WTC11 (cell line): ENCODE results near the gene COL4A5. TPM values are rescaled to one million over a fixed set of nuclear protein-coding genes. Genes with fewer than 3 reads are reported as not detected.

Experiments
- ATAC-seq: fragments of 200-7000 bp; cut with Tn5 transposase; 2 replicates; pipeline ENCODE4 v1.10.0; 2021; ENCODE audit warnings: mild to moderate bottlenecking, moderate library complexity
- CTCF ChIA-PET: fragments of 300-600 bp; sonication (Branson Sonifier 250); formaldehyde crosslinking; loops from one replicate; lab custom pipeline; 2021; ENCODE audit warnings: antibody characterized with exemption; lab: Charles Lee
- POLR2A ChIA-PET: fragments of 350-600 bp; sonication (Branson Sonifier 250); formaldehyde crosslinking; loops from one replicate; lab custom pipeline; 2021; ENCODE audit warnings: antibody characterized with exemption; lab: Charles Lee
- DNase-seq: peaks from one replicate; pipeline ENCODE4 v3.0.0; 2021; ENCODE audit warnings: low spot score
- H3K27ac Mint-ChIP-seq: 2 replicates; pipeline ENCODE4 v1.8.0; 2021; ENCODE audit warnings: mixed read lengths
- H3K27me3 Mint-ChIP-seq: 2 replicates; pipeline ENCODE4 v1.8.0; 2021; ENCODE audit warnings: low read depth, mild to moderate bottlenecking, moderate library complexity, mixed read lengths
- H3K36me3 Mint-ChIP-seq: 2 replicates; pipeline ENCODE4 v1.8.0; 2021; ENCODE audit warnings: mixed read lengths
- H3K4me1 Mint-ChIP-seq: 2 replicates; pipeline ENCODE4 v1.8.0; 2022; ENCODE audit warnings: mixed read lengths
- H3K4me3 Mint-ChIP-seq: 2 replicates; pipeline ENCODE4 v1.8.0; 2021; ENCODE audit warnings: mild to moderate bottlenecking, moderate library complexity, mixed read lengths
- H3K9me3 Mint-ChIP-seq: 2 replicates; pipeline ENCODE4 v1.8.0; 2021; ENCODE audit warnings: mixed read lengths
- ATF1 ChIP-seq: sonication (generic); formaldehyde crosslinking; IDR thresholded peaks from 2 replicates; pipeline ENCODE4 v1.8.1; 2023; ENCODE audit warnings: mild to moderate bottlenecking, moderate library complexity, missing genetic modification reagents
- ETV6 ChIP-seq: sonication (generic); formaldehyde crosslinking; IDR thresholded peaks from 2 replicates; pipeline ENCODE4 v1.8.1; 2022; ENCODE audit warnings: mild to moderate bottlenecking, missing genetic modification reagents
- HMGA2 ChIP-seq: fragments of 250-450 bp; sonication (Bioruptor Pico); IDR thresholded peaks from 2 replicates; pipeline ENCODE4 v1.4.0; 2021; ENCODE audit warnings: mild to moderate bottlenecking, moderate library complexity
- MYBL2 ChIP-seq: sonication (generic); formaldehyde crosslinking; IDR thresholded peaks from 2 replicates; pipeline ENCODE4 v1.8.1; 2023; ENCODE audit warnings: mild to moderate bottlenecking, moderate library complexity, missing genetic modification reagents
- NR2C2 ChIP-seq: sonication (generic); formaldehyde crosslinking; IDR thresholded peaks from 2 replicates; pipeline ENCODE4 v1.8.0; 2022; ENCODE audit warnings: mild to moderate bottlenecking, missing genetic modification reagents
- PRRX2 ChIP-seq: fragments of 250-450 bp; sonication (Bioruptor Pico); IDR thresholded peaks from 2 replicates; pipeline ENCODE4 v1.8.0; 2021; ENCODE audit warnings: mild to moderate bottlenecking
- TP53 ChIP-seq: sonication (generic); formaldehyde crosslinking; IDR thresholded peaks from 2 replicates; pipeline ENCODE4 v1.8.1; 2023; ENCODE audit warnings: mild to moderate bottlenecking, missing genetic modification reagents
- ZNF396 ChIP-seq: fragments of 250-450 bp; sonication (Bioruptor Pico); IDR thresholded peaks from 2 replicates; pipeline ENCODE4 v1.8.0; 2021; ENCODE audit warnings: mild to moderate bottlenecking, moderate library complexity, borderline replicate concordance
- total RNA-seq: library from RNA; stranded (reverse); gene quantifications from 3 replicates; pipeline ENCODE4 v1.2.3, GENCODE V29; 2021
- TF ChIP-seq, protein P1 (sequence below): sonication (generic); formaldehyde crosslinking; IDR thresholded peaks from 2 replicates; pipeline ENCODE4 v1.8.1; 2023; ENCODE audit warnings: mild to moderate bottlenecking, missing genetic modification reagents, borderline replicate concordance
- TF ChIP-seq, protein P2 (sequence below): sonication (generic); formaldehyde crosslinking; IDR thresholded peaks from 2 replicates; pipeline ENCODE4 v1.8.1; 2022; ENCODE audit warnings: low read depth, mild to moderate bottlenecking, moderate library complexity, missing genetic modification reagents, borderline replicate concordance
- TF ChIP-seq, protein P3 (sequence below): fragments of 250-450 bp; sonication (Bioruptor Pico); IDR thresholded peaks from 2 replicates; pipeline ENCODE4 v1.9.0; 2021; ENCODE audit warnings: mild to moderate bottlenecking, borderline replicate concordance
- TF ChIP-seq, protein P4 (sequence below): sonication (generic); formaldehyde crosslinking; conservative IDR thresholded peaks from 2 replicates; pipeline ENCODE4 v1.8.1; 2023; ENCODE audit warnings: mild to moderate bottlenecking, low read depth, missing genetic modification reagents, moderate library complexity
- TF ChIP-seq, protein P5 (sequence below): sonication (generic); formaldehyde crosslinking; IDR thresholded peaks from 2 replicates; pipeline ENCODE4 v1.8.0; 2022; ENCODE audit warnings: missing genetic modification reagents
- TF ChIP-seq, protein P6 (sequence below): fragments of 250-450 bp; sonication (Bioruptor Pico); IDR thresholded peaks from 2 replicates; pipeline ENCODE4 v1.9.0; 2021; ENCODE audit warnings: mild to moderate bottlenecking
- TF ChIP-seq, protein P7 (sequence below): fragments of 250-450 bp; sonication (Bioruptor Pico); IDR thresholded peaks from 2 replicates; pipeline ENCODE4 v1.8.0; 2021; ENCODE audit warnings: mild to moderate bottlenecking

Gene COL4A5
- total RNA-seq, 1 experiment from 2014 or later = 30.7 TPM

DNA sequence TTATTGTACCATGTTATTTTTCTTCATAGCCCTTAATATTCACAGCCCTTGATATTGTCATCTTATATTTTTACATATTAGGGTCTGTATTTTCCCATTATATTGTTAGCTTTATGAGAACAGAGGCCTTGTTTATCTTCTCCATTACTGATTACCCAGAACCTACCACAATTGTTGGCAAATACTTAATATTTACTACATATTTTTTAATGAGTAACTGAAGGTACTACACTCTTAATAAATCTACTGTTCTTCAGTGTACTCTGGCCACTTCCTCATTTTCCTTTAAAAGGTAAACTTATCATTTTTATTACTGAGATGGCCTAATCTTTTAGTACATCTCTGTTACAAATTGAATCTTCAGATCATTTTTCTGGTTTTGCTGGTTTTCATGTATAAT is 133.5 kb downstream of the COL4A5 start:
- peaks cover 2% of the 10 kb centered on the region for H3K9me3 Mint-ChIP-seq
- no peak overlapping the region for H3K27ac Mint-ChIP-seq
- TF ChIP-seq ETV6 (CRISPR knock-in tag) (no peak), TP53 (no peak), PRRX2 (CRISPR knock-in tag) (no peak), ATF1 (CRISPR knock-in tag) (no peak), NR2C2 (CRISPR knock-in tag) (no peak)
- TF ChIP-seq, protein P1, sequence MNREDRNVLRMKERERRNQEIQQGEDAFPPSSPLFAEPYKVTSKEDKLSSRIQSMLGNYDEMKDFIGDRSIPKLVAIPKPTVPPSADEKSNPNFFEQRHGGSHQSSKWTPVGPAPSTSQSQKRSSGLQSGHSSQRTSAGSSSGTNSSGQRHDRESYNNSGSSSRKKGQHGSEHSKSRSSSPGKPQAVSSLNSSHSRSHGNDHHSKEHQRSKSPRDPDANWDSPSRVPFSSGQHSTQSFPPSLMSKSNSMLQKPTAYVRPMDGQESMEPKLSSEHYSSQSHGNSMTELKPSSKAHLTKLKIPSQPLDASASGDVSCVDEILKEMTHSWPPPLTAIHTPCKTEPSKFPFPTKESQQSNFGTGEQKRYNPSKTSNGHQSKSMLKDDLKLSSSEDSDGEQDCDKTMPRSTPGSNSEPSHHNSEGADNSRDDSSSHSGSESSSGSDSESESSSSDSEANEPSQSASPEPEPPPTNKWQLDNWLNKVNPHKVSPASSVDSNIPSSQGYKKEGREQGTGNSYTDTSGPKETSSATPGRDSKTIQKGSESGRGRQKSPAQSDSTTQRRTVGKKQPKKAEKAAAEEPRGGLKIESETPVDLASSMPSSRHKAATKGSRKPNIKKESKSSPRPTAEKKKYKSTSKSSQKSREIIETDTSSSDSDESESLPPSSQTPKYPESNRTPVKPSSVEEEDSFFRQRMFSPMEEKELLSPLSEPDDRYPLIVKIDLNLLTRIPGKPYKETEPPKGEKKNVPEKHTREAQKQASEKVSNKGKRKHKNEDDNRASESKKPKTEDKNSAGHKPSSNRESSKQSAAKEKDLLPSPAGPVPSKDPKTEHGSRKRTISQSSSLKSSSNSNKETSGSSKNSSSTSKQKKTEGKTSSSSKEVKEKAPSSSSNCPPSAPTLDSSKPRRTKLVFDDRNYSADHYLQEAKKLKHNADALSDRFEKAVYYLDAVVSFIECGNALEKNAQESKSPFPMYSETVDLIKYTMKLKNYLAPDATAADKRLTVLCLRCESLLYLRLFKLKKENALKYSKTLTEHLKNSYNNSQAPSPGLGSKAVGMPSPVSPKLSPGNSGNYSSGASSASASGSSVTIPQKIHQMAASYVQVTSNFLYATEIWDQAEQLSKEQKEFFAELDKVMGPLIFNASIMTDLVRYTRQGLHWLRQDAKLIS (CRISPR knock-in tag) = no peak
- TF ChIP-seq, protein P2, sequence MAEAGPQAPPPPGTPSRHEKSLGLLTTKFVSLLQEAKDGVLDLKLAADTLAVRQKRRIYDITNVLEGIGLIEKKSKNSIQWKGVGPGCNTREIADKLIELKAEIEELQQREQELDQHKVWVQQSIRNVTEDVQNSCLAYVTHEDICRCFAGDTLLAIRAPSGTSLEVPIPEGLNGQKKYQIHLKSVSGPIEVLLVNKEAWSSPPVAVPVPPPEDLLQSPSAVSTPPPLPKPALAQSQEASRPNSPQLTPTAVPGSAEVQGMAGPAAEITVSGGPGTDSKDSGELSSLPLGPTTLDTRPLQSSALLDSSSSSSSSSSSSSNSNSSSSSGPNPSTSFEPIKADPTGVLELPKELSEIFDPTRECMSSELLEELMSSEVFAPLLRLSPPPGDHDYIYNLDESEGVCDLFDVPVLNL = no peak
- TF ChIP-seq, protein P3, sequence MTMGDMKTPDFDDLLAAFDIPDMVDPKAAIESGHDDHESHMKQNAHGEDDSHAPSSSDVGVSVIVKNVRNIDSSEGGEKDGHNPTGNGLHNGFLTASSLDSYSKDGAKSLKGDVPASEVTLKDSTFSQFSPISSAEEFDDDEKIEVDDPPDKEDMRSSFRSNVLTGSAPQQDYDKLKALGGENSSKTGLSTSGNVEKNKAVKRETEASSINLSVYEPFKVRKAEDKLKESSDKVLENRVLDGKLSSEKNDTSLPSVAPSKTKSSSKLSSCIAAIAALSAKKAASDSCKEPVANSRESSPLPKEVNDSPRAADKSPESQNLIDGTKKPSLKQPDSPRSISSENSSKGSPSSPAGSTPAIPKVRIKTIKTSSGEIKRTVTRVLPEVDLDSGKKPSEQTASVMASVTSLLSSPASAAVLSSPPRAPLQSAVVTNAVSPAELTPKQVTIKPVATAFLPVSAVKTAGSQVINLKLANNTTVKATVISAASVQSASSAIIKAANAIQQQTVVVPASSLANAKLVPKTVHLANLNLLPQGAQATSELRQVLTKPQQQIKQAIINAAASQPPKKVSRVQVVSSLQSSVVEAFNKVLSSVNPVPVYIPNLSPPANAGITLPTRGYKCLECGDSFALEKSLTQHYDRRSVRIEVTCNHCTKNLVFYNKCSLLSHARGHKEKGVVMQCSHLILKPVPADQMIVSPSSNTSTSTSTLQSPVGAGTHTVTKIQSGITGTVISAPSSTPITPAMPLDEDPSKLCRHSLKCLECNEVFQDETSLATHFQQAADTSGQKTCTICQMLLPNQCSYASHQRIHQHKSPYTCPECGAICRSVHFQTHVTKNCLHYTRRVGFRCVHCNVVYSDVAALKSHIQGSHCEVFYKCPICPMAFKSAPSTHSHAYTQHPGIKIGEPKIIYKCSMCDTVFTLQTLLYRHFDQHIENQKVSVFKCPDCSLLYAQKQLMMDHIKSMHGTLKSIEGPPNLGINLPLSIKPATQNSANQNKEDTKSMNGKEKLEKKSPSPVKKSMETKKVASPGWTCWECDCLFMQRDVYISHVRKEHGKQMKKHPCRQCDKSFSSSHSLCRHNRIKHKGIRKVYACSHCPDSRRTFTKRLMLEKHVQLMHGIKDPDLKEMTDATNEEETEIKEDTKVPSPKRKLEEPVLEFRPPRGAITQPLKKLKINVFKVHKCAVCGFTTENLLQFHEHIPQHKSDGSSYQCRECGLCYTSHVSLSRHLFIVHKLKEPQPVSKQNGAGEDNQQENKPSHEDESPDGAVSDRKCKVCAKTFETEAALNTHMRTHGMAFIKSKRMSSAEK (CRISPR knock-in tag) = no peak
- TF ChIP-seq, protein P4, sequence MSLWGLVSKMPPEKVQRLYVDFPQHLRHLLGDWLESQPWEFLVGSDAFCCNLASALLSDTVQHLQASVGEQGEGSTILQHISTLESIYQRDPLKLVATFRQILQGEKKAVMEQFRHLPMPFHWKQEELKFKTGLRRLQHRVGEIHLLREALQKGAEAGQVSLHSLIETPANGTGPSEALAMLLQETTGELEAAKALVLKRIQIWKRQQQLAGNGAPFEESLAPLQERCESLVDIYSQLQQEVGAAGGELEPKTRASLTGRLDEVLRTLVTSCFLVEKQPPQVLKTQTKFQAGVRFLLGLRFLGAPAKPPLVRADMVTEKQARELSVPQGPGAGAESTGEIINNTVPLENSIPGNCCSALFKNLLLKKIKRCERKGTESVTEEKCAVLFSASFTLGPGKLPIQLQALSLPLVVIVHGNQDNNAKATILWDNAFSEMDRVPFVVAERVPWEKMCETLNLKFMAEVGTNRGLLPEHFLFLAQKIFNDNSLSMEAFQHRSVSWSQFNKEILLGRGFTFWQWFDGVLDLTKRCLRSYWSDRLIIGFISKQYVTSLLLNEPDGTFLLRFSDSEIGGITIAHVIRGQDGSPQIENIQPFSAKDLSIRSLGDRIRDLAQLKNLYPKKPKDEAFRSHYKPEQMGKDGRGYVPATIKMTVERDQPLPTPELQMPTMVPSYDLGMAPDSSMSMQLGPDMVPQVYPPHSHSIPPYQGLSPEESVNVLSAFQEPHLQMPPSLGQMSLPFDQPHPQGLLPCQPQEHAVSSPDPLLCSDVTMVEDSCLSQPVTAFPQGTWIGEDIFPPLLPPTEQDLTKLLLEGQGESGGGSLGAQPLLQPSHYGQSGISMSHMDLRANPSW (CRISPR knock-in tag) = no peak
- H3K27me3 Mint-ChIP-seq = no peaks in the 10 kb centered on the region
- H3K4me3 Mint-ChIP-seq = no peak overlapping the region
- peaks cover 4% of the 10 kb centered on the region for H3K36me3 Mint-ChIP-seq
- no peak for ATAC-seq
- no peak for DNase-seq
- H3K4me1 Mint-ChIP-seq = peaks cover 14% of the 10 kb centered on the region
- CTCF ChIA-PET = no interaction called here
- POLR2A ChIA-PET = no interaction called here

DNA sequence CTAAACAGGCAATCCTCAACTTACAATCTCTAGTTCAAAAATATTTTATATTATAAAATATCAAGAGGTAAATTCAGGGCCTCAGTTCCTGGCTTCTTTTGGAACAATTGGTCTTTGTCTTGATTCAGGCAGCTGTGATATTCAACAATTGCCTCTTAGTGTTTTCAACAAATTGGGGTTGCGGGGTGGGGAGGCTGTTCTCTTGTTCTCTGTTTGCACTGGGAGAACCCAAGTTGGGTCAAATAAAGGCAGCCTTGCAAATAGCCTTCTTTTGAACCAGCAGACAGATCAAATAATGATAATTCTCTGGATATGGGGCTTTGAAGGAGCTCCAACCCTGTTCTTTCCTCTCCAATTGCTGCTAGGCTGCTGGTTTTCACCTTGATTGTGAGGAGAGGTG is 142.5 kb downstream of the COL4A5 start:
- H3K27ac Mint-ChIP-seq = peak overlapping the region; percentile 65; the same call in 1 of the 2 replicates
- ATAC-seq (no peak), DNase-seq (no peak)
- H3K4me1 Mint-ChIP-seq = peaks cover 23% of the 10 kb centered on the region
- H3K4me3 Mint-ChIP-seq = no peak overlapping the region
- peaks cover 27% of the 10 kb centered on the region for H3K36me3 Mint-ChIP-seq
- peaks cover 9% of the 10 kb centered on the region for H3K9me3 Mint-ChIP-seq
- CTCF ChIA-PET = interaction anchor here (0.8 kb wide), 1 partner anchor 358 kb away, joined by 3 read pairs; no protein-coding TSS in a partner anchor
- POLR2A ChIA-PET = interaction anchor here (0.6 kb wide), 1 partner anchor 886 kb away, joined by 3 read pairs; no protein-coding TSS in a partner anchor
- no peaks in the 10 kb centered on the region for H3K27me3 Mint-ChIP-seq
- TF ChIP-seq, protein P5, sequence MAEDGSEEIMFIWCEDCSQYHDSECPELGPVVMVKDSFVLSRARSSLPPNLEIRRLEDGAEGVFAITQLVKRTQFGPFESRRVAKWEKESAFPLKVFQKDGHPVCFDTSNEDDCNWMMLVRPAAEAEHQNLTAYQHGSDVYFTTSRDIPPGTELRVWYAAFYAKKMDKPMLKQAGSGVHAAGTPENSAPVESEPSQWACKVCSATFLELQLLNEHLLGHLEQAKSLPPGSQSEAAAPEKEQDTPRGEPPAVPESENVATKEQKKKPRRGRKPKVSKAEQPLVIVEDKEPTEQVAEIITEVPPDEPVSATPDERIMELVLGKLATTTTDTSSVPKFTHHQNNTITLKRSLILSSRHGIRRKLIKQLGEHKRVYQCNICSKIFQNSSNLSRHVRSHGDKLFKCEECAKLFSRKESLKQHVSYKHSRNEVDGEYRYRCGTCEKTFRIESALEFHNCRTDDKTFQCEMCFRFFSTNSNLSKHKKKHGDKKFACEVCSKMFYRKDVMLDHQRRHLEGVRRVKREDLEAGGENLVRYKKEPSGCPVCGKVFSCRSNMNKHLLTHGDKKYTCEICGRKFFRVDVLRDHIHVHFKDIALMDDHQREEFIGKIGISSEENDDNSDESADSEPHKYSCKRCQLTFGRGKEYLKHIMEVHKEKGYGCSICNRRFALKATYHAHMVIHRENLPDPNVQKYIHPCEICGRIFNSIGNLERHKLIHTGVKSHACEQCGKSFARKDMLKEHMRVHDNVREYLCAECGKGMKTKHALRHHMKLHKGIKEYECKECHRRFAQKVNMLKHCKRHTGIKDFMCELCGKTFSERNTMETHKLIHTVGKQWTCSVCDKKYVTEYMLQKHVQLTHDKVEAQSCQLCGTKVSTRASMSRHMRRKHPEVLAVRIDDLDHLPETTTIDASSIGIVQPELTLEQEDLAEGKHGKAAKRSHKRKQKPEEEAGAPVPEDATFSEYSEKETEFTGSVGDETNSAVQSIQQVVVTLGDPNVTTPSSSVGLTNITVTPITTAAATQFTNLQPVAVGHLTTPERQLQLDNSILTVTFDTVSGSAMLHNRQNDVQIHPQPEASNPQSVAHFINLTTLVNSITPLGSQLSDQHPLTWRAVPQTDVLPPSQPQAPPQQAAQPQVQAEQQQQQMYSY (CRISPR knock-in tag) = no peak
- TF ChIP-seq MYBL2 (CRISPR knock-in tag) = no peak
- TF ChIP-seq, protein P6, sequence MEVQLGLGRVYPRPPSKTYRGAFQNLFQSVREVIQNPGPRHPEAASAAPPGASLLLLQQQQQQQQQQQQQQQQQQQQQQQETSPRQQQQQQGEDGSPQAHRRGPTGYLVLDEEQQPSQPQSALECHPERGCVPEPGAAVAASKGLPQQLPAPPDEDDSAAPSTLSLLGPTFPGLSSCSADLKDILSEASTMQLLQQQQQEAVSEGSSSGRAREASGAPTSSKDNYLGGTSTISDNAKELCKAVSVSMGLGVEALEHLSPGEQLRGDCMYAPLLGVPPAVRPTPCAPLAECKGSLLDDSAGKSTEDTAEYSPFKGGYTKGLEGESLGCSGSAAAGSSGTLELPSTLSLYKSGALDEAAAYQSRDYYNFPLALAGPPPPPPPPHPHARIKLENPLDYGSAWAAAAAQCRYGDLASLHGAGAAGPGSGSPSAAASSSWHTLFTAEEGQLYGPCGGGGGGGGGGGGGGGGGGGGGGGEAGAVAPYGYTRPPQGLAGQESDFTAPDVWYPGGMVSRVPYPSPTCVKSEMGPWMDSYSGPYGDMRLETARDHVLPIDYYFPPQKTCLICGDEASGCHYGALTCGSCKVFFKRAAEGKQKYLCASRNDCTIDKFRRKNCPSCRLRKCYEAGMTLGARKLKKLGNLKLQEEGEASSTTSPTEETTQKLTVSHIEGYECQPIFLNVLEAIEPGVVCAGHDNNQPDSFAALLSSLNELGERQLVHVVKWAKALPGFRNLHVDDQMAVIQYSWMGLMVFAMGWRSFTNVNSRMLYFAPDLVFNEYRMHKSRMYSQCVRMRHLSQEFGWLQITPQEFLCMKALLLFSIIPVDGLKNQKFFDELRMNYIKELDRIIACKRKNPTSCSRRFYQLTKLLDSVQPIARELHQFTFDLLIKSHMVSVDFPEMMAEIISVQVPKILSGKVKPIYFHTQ (CRISPR knock-in tag) = no peak
- TF ChIP-seq HMGA2 (CRISPR knock-in tag) = no peak
- no peak for TF ChIP-seq ZNF396 (CRISPR knock-in tag)
- TF ChIP-seq, protein P7, sequence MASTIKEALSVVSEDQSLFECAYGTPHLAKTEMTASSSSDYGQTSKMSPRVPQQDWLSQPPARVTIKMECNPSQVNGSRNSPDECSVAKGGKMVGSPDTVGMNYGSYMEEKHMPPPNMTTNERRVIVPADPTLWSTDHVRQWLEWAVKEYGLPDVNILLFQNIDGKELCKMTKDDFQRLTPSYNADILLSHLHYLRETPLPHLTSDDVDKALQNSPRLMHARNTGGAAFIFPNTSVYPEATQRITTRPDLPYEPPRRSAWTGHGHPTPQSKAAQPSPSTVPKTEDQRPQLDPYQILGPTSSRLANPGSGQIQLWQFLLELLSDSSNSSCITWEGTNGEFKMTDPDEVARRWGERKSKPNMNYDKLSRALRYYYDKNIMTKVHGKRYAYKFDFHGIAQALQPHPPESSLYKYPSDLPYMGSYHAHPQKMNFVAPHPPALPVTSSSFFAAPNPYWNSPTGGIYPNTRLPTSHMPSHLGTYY (CRISPR knock-in tag) = no peak
